BLaER1 treated with 17β-estradiol and CSF1 and Interleukin-3, amounts not matched to agents 10 nM and 100 nM (cell line): ENCODE data around the gene PDCD5.
A peak's percentile ranks its signal among the peaks of the same experiment; 100 is the strongest.

Source experiments
- H3K27ac ChIP-seq, 11 experiments: shearing (Covaris generic); formaldehyde crosslinking; 2 replicates each; pipeline ENCODE4 v1.8.1; 2022
- H3K27me3 ChIP-seq, 11 experiments: shearing (Covaris generic); formaldehyde crosslinking; 2 replicates each; pipeline ENCODE4 v1.8.1; 2022
- H3K36me3 ChIP-seq, 11 experiments: shearing (Covaris generic); formaldehyde crosslinking; 2 replicates each; pipeline ENCODE4 v1.8.1; 2022
- H3K4me1 ChIP-seq, 10 experiments: shearing (Covaris generic); formaldehyde crosslinking; 2 replicates each; pipeline ENCODE4 v1.8.1; 2022
- H3K4me2 ChIP-seq, 11 experiments: shearing (Covaris generic); formaldehyde crosslinking; 2 replicates each; pipeline ENCODE4 v1.8.1; 2022
- H3K4me3 ChIP-seq, 10 experiments: shearing (Covaris generic); formaldehyde crosslinking; 2 replicates each; pipeline ENCODE4 v1.8.1; 2022
- H3K9ac ChIP-seq, 11 experiments: shearing (Covaris generic); formaldehyde crosslinking; 2 replicates each; pipeline ENCODE4 v1.8.1; 2022
- H3K9me3 ChIP-seq, 11 experiments: shearing (Covaris generic); formaldehyde crosslinking; replicated peaks in 1 of 11; 2 replicates each; pipeline ENCODE4 v1.8.1; 2022
- H4K20me1 ChIP-seq, 11 experiments: shearing (Covaris generic); formaldehyde crosslinking; 2 replicates each; pipeline ENCODE4 v1.8.1; 2022
- Cebpa-rat ChIP-seq, 11 experiments: shearing (Covaris generic); IDR thresholded peaks; 2 replicates each; pipeline ENCODE4 v1.8.1; 2022

Gene PDCD5

DNA sequence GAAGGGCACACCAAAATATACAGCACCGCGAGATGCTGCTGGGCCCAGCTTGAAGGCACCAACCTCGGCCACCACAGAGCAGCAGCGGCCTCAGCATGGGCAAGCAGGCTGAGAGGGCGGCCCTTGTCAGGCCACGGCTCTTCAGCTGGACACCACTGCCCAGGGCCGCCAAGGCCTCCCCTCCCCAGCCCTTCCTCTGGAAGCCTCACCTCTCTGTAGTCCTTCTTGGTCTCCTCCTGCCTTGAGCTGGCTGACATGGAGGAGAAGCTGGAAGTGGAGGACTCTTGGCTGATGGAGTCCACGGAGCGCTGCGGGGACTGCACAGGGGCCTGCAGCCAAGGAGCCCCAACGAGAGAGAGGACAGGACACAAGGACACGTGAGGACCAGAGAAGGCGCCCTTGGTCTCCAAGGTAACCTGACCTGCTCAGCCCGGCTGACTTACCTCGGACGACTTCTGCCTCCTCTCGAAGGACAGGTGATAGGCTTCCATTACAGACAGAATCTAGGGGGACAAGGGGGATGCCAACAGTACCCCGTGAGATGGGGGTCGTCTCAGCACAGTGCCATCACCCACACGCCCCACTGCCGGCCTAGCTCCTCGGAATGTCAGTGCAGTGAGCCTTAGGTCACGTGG is 38.2 kb downstream of the PDCD5 start:
- Histone ChIP-seq H3K9ac (no peak overlapping the region), H3K9me3 (peaks cover 0 to under 1% (median 0%) of the 10 kb centered on the region in 11 experiments; a peak in 2 of 22 replicates), H3K36me3 (peaks cover 90 to 100% (median 97%) of the 10 kb centered on the region in 11 experiments), H4K20me1 (peaks cover 0 to 17% (median 0%) of the 10 kb centered on the region in 11 experiments; a peak in 4 of 22 replicates), H3K4me1 (peaks cover 0 to under 1% (median 0%) of the 10 kb centered on the region in 10 experiments; a peak in 1 of 20 replicates), H3K4me2 (no peak overlapping the region), H3K27ac (no peak overlapping the region), H3K4me3 (no peak overlapping the region), H3K27me3 (no peaks in the 10 kb centered on the region)
- no peak for TF ChIP-seq Cebpa-rat (IDR thresholded peaks at IDR 0.05)

DNA sequence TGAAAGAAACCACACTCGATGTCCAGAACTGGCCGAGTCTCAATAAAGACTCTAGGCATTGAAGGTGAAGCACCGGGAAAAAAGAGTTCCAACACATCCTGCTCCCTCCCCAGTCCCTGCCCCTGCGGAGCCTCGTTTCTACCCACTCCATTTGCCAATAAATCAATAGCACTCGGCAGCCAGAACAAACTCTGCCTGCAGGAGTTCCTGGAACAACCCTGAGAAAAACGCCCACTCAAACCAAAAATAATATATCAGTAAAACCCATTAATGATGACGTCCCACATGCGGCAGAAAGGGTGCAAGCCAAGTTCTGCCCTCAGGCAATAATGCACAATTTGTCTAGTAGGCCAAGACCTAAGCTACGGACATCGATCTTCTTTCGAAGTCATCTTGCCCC is 41.0 kb downstream of the PDCD5 start:
- H3K27ac ChIP-seq = no peak overlapping the region
- peaks cover 0 to 14% (median 10%) of the 10 kb centered on the region in 10 experiments; a peak in 15 of 20 replicates for H3K4me1 ChIP-seq
- no peak for TF ChIP-seq Cebpa-rat (IDR thresholded peaks at IDR 0.05)
- peaks cover 0 to 26% (median 5%) of the 10 kb centered on the region in 11 experiments; a peak in 9 of 22 replicates for H4K20me1 ChIP-seq
- H3K36me3 ChIP-seq = peaks cover 80 to 100% (median 92%) of the 10 kb centered on the region in 11 experiments
- no peak overlapping the region for H3K9ac ChIP-seq
- no peaks in the 10 kb centered on the region for H3K27me3 ChIP-seq
- H3K4me2 ChIP-seq = no peak overlapping the region
- no peak overlapping the region for H3K4me3 ChIP-seq
- no peaks in the 10 kb centered on the region for H3K9me3 ChIP-seq

- no peak overlapping the region for H3K9ac ChIP-seq
- H3K9me3 ChIP-seq = no peaks in the 10 kb centered on the region
- H3K4me3 ChIP-seq = no peak overlapping the region
- no peak overlapping the region for H3K4me2 ChIP-seq
- peaks cover 0 to 24% (median 5%) of the 10 kb centered on the region in 11 experiments; a peak in 9 of 22 replicates for H4K20me1 ChIP-seq
- no peak overlapping the region for H3K27ac ChIP-seq
- no peaks in the 10 kb centered on the region for H3K27me3 ChIP-seq
- peak in 9 of 11 experiments; percentile 12 to 76 (median 54); a peak in 11 of 22 replicates for TF ChIP-seq Cebpa-rat (IDR thresholded peaks at IDR 0.05)
- H3K4me1 ChIP-seq = peaks cover 0 to 15% (median 11%) of the 10 kb centered on the region in 10 experiments; a peak in 15 of 20 replicates
- peaks cover 77 to 100% (median 92%) of the 10 kb centered on the region in 11 experiments for H3K36me3 ChIP-seq
Measured at GRCh38 chr19:32624410-32624809, 43.4 kb downstream of the PDCD5 start.

GRCh38 chr19:32626969-32627368 is 46.0 kb downstream of the PDCD5 start:
- H3K9ac ChIP-seq = 0 out of 22 replicates have a peak overlapping the region, but pooled peaks of 1 of the 11 experiments have one; percentile 9
- H3K36me3 ChIP-seq = peaks cover 80 to 100% (median 93%) of the 10 kb centered on the region in 11 experiments
- no peak overlapping the region for H3K4me3 ChIP-seq
- no peaks in the 10 kb centered on the region for H3K9me3 ChIP-seq
- H3K4me2 ChIP-seq = peak overlapping the region in 7 of 11 experiments; percentile 15 to 65 (median 55); a peak in 11 of 22 replicates
- peaks cover 0 to 27% (median 5%) of the 10 kb centered on the region in 11 experiments; a peak in 10 of 22 replicates for H4K20me1 ChIP-seq
- peak overlapping the region in 1 of 11 experiments; percentile 25; a peak in 1 of 22 replicates for H3K27ac ChIP-seq
- H3K4me1 ChIP-seq = peaks cover 0 to 15% (median 11%) of the 10 kb centered on the region in 10 experiments; a peak in 15 of 20 replicates
- TF ChIP-seq Cebpa-rat (IDR thresholded peaks at IDR 0.05) = no peak
- H3K27me3 ChIP-seq = no peaks in the 10 kb centered on the region

DNA sequence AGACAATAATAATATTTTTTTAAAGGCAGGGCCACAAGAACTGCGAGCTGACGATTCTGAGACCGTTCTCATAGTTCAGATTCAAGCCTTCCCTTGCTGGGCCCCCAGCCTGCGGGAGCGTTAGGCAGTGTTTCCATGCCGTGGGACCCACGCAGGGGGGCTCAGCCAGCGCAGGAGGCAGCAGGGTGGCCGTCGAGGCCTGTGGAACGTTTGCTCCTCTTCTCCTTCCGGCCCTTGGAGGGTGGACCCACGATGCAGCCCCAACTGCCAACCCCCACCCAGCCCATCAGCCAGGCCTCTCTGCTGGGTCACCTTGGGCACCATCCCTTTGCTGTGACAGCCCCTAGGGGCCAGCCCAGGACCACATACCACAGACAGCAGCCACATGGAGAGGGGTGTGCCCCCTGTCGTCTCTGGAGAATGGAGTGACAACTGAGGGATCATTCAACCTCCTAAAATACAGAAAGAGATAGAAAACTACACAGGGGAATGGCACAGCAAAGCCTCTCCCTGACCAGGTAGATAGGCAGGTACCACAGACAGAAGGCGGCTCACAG is 46.8 kb downstream of the PDCD5 start:
- Histone ChIP-seq H3K27me3 (no peaks in the 10 kb centered on the region), H3K4me1 (peaks cover 0 to 15% (median 11%) of the 10 kb centered on the region in 10 experiments; a peak in 15 of 20 replicates), H3K9ac (no peak overlapping the region), H3K4me3 (no peak overlapping the region), H4K20me1 (peaks cover 0 to 23% (median 5%) of the 10 kb centered on the region in 11 experiments; a peak in 10 of 22 replicates), H3K9me3 (no peaks in the 10 kb centered on the region), H3K36me3 (peaks cover 75 to 100% (median 91%) of the 10 kb centered on the region in 11 experiments), H3K4me2 (no peak overlapping the region), H3K27ac (no peak overlapping the region)
- TF ChIP-seq Cebpa-rat (IDR thresholded peaks at IDR 0.05) = no peak

DNA sequence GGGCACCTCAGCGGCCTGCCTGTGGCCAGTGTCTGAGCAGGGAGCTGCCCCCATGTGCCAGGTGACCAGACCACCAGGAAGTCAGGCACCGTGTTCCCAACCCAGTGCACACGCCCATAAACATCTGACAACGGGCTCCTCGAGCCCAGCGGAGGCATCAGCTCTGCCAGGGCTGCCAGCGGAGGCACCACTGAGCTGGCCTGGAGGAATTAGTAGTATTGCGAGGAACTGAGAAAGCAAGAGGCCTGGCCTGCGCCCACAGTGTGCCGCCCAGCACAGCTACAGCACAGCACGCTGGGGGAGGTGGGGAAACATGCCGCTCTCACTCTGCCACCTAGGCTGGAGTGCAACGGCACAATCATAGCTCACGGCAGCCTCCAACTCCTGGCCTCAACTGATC is 49.3 kb downstream of the PDCD5 start:
- peaks cover 0 to 32% (median 5%) of the 10 kb centered on the region in 11 experiments; a peak in 10 of 22 replicates for H4K20me1 ChIP-seq
- no peak for TF ChIP-seq Cebpa-rat (IDR thresholded peaks at IDR 0.05)
- H3K4me2 ChIP-seq = no peak overlapping the region
- no peak overlapping the region for H3K4me3 ChIP-seq
- no peaks in the 10 kb centered on the region for H3K27me3 ChIP-seq
- H3K27ac ChIP-seq = no peak overlapping the region
- peaks cover 0 to 12% (median 8%) of the 10 kb centered on the region in 10 experiments; a peak in 13 of 20 replicates for H3K4me1 ChIP-seq
- no peaks in the 10 kb centered on the region for H3K9me3 ChIP-seq
- no peak overlapping the region for H3K9ac ChIP-seq
- H3K36me3 ChIP-seq = peaks cover 74 to 100% (median 91%) of the 10 kb centered on the region in 11 experiments

GRCh38 chr19:32631381-32631780 is 50.4 kb downstream of the PDCD5 start:
- TF ChIP-seq Cebpa-rat (IDR thresholded peaks at IDR 0.05) = no peak
- Histone ChIP-seq H3K9me3 (no peaks in the 10 kb centered on the region), H3K4me1 (peaks cover 0 to 7% (median 6%) of the 10 kb centered on the region in 10 experiments; a peak in 13 of 20 replicates), H3K4me2 (no peak overlapping the region), H4K20me1 (peaks cover 0 to 28% (median 6%) of the 10 kb centered on the region in 11 experiments; a peak in 11 of 22 replicates), H3K36me3 (peaks cover 75 to 100% (median 91%) of the 10 kb centered on the region in 11 experiments), H3K4me3 (no peak overlapping the region), H3K27me3 (no peaks in the 10 kb centered on the region), H3K27ac (no peak overlapping the region), H3K9ac (no peak overlapping the region)
